Stromal cell of bone marrow (primary cell): Measurements from ENCODE around the gene VPS29.
"Not testable (repeated sequence)": the region's sequence is repeated elsewhere in the genome, so short reads cannot be mapped to it uniquely, and the experiment has no call there.

Source experiments
- DNase-seq: peaks from one replicate; pipeline ENCODE4 v3.0.0-alpha.2; 2012; ENCODE audit warnings: low read depth

The VPS29 gene

GRCh38 chr12:110501752-110502738 is at the start of gene VPS29, which contains the start of gene RAD9B:
Gene VPS29, minus strand, starts transcription at chr12:110502111. Its CDS starts 60 bp downstream, at chr12:110502051.
Gene RAD9B, plus strand, starts transcription at chr12:110502331. Its CDS starts 7 bp downstream, at chr12:110502338.
- DNase-seq = peak; percentile 96

GRCh38 chr12:110550981-110551380 is 49.1 kb upstream of the VPS29 start:
- no peak for DNase-seq

GRCh38 chr12:110549716-110550115 is 47.8 kb upstream of the VPS29 start:
- no peak for DNase-seq

- DNase-seq = no peak
Measured at GRCh38 chr12:110548678-110549077, 46.8 kb upstream of the VPS29 start.

- no peak for DNase-seq
Measured at GRCh38 chr12:110547090-110547489, 45.2 kb upstream of the VPS29 start.

- peak; percentile 80 for DNase-seq
Measured at GRCh38 chr12:110546339-110546738, 44.4 kb upstream of the VPS29 start.

- no peak for DNase-seq
Measured at GRCh38 chr12:110545812-110546211, 43.9 kb upstream of the VPS29 start.

- not testable (repeated sequence) for DNase-seq
Measured at GRCh38 chr12:110545259-110545658, 43.3 kb upstream of the VPS29 start.

- DNase-seq = no peak
Measured at GRCh38 chr12:110543965-110544364, 42.1 kb upstream of the VPS29 start.

- peak; percentile 72 for DNase-seq
Measured at GRCh38 chr12:110543252-110543959, 41.5 kb upstream of the VPS29 start.

GRCh38 chr12:110540048-110540447 is 38.1 kb upstream of the VPS29 start:
- DNase-seq = no peak

GRCh38 chr12:110538869-110539622 is 37.1 kb upstream of the VPS29 start:
- DNase-seq = no peak

- no peak for DNase-seq
Measured at GRCh38 chr12:110537605-110538409, 35.9 kb upstream of the VPS29 start.

- no peak for DNase-seq
Measured at GRCh38 chr12:110536834-110537604, 35.1 kb upstream of the VPS29 start.

GRCh38 chr12:110534811-110535210 is 32.9 kb upstream of the VPS29 start:
- no peak for DNase-seq

- no peak for DNase-seq
Measured at GRCh38 chr12:110533607-110534006, 31.7 kb upstream of the VPS29 start.

GRCh38 chr12:110532644-110533043 is 30.7 kb upstream of the VPS29 start:
- DNase-seq = no peak

GRCh38 chr12:110531741-110532333 is 29.9 kb upstream of the VPS29 start:
- peak; percentile 47 for DNase-seq

- no peak for DNase-seq
Measured at GRCh38 chr12:110530511-110530910, 28.6 kb upstream of the VPS29 start.

GRCh38 chr12:110528277-110528839 is 26.4 kb upstream of the VPS29 start:
- DNase-seq = no peak
